ENCODE results near the gene CYFIP2. TPM values are rescaled to one million over a fixed set of nuclear protein-coding genes. Genes with fewer than 3 reads are reported as not detected.

Gene CYFIP2
- polyA plus RNA-seq, 3 donors = 4.4 to 6.8 (median 6.2) TPM

- H3K27ac ChIP-seq (ENCODE audit: low read depth, low read length) = no peak overlapping the region
Observed at GRCh38 chr5:157282150-157282549, 16.2 kb downstream of the CYFIP2 start.

GRCh38 chr5:157283434-157283833 is 17.5 kb downstream of the CYFIP2 start:
- WGBS, 3 donors = 69 to 81% (median 75%) methylated on average over 3 of the region's 3 CpGs
- no peak overlapping the region for H3K27ac ChIP-seq (ENCODE audit: low read depth, low read length)

DNA sequence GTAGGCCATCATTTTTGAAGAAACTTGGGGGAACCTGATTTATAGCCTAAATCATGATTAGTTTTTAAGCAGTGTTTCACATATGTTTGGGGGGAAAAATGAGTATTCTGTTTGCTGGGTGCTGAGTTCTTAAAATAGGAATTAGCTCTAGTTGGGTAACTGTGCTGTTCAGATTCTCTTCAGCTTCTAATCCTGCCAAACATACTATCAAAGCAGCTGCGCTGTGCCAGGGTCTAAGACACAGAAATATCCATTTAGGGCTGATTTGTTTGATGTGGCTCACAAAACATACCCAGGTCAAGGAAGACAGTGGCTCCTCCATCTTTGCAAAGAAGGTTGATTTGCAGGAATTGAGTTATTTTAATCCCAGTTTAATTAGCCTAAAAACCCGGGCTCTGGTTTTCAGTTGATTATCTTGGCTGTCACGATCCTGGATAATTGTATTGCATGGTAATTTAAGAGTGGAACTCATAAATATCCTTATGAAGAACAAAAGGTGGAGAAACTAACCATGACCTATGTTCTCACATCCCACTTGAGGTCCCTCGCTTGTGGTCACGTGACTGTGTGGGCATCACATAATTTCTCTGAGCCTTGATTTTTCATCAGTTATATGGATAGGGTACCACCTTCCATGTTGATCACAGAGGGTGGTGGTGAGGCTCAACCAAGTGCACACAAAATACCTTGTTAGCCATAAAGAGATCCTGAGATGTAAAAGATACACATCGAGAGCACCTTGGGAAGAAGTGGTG is 18.7 kb downstream of the CYFIP2 start:
- WGBS, 3 donors = 89 to 94% (median 91%) methylated on average over 6 of the region's 6 CpGs
- no peak overlapping the region for H3K27ac ChIP-seq (ENCODE audit: low read depth, low read length)

- WGBS, 3 donors = 90 to 92% (median 90%) methylated on average over 10 of the region's 10 CpGs
Observed at GRCh38 chr5:157285310-157286035, 19.6 kb downstream of the CYFIP2 start.

GRCh38 chr5:157286761-157287211 is 20.9 kb downstream of the CYFIP2 start:
- no peak overlapping the region for H3K27ac ChIP-seq (ENCODE audit: low read depth, low read length)
- WGBS, 3 donors = 77 to 81% (median 78%) methylated on average over 7 of the region's 7 CpGs

More at GRCh38 chr5:157285310-157286035, 19.6 kb downstream of the CYFIP2 start:
- H3K27ac ChIP-seq (ENCODE audit: low read depth, low read length) = no peak overlapping the region

- 65 to 83% (median 81%) methylated on average over 4 of the region's 4 CpGs for WGBS, 3 donors
- no peak overlapping the region for H3K27ac ChIP-seq (ENCODE audit: low read depth, low read length)
Observed at GRCh38 chr5:157288405-157289163, 22.7 kb downstream of the CYFIP2 start.

DNA sequence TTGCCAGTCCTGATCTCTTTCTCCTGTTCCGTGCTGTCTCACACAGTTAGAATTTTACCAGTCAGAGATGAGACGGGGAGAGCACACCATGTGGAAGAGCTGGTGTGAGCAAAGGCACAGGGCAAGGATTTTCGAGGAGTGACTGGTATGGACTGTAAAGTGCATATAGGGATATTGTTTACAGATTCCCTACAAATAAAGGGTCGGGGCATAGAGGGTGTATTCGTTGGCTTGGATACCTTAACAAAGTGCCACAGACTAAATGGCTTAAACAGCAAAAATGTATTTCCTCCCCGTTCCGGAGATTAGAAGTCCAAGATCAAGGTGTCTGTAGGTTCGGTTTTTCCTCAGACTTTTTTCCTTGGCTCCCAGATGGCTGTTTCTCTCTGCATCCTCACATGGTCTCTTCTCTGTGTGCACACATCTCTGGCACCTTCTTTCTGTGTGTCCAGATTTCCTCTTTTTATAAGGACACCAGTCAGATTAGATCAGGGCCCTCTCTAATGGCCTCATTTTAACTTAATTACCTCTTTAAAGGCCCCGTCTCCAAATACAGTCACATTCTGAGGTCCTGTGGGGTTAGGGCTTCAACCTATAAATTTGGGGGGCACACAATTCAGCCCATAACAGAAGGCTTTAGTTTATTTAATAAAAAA is 23.4 kb downstream of the CYFIP2 start:
- no peak overlapping the region for H3K27ac ChIP-seq (ENCODE audit: low read depth, low read length)
- WGBS, 3 donors = 84 to 91% (median 89%) methylated on average over 9 of the region's 9 CpGs

GRCh38 chr5:157290156-157290980 is 24.4 kb downstream of the CYFIP2 start:
- no peak overlapping the region for H3K27ac ChIP-seq (ENCODE audit: low read depth, low read length)
- WGBS, 3 donors = 82 to 90% (median 85%) methylated on average over 6 of the region's 6 CpGs

- 18 to 62% (median 60%) methylated on average over 10 of the region's 10 CpGs for WGBS, 3 donors
- H3K27ac ChIP-seq (ENCODE audit: low read depth, low read length) = no peak overlapping the region
Observed at GRCh38 chr5:157290981-157291711, 25.2 kb downstream of the CYFIP2 start.

DNA sequence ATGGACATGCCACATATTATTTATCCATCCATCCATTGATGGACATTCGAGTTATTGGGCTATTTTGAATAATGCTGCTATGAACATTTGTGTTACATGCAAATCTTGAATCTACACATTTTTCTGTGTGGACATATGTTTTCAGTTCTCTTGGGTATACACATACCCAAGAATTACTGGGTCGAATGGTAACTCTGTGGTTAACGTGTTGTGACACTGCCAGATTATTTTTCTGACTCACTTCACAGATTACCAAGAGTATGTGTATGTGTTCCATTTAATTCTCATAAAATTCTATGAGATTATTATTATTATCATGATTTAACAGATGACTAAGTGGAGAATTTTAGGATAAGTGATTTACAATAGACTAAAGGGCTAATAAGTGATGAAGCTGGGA is 26.7 kb downstream of the CYFIP2 start:
- WGBS, 3 donors = 88 to 95% (median 90%) methylated on average over 3 of the region's 3 CpGs
- no peak overlapping the region for H3K27ac ChIP-seq (ENCODE audit: low read depth, low read length)

DNA sequence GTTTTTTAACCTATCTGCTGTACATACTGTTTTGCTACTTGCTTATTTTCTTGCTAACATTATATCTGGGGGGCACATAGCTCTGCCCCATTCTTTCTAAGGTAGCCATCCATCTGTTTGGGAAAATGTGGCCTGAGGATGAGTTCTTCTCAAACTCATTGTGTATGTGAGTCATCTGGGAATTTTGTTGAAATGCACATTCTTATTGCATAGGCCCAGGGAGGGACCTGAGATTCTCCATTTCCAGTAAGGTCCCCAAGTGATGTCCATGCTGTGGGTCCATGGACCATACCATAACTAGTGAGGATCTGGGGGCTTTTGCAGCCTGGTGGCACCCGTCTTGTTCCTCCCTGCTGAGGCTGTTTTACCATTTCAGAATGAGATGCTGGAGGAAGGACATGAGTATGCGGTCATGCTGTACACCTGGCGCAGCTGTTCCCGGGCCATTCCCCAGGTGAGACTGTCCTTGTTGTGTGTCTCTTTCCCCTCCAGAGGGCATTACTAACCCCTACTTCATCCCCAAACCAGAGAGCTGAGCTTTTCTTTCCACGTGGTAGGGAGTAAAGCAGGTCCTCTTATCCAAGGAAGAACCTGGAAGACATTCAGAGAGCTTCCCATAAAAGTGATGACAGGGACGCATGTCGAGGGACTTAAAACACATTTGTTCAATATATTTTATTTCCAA is 28.6 kb downstream of the CYFIP2 start:
- H3K27ac ChIP-seq (ENCODE audit: low read depth, low read length) = no peak overlapping the region
- 83 to 89% (median 83%) methylated on average over 7 of the region's 7 CpGs for WGBS, 3 donors

DNA sequence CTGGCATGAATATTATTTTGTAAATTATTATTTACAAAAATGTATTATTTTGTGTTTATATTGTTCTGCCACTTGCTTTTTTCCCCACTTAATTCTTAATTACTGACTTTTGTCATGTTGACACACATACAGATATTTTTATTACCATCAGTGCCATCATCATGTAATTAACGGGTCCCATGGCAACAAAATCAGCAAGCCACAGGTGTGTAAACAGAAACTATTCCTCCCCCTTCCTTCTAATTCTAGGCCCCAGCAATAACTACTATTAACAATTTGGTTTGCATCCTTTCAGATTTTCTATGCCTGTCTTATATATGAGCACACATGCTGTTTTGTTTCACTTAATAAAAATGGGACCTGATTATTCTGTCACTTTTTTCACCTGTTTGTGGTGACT is 29.3 kb downstream of the CYFIP2 start:
- H3K27ac ChIP-seq (ENCODE audit: low read depth, low read length) = no peak overlapping the region
- 41 to 84% (median 81%) methylated on average over 1 of the region's 1 CpG for WGBS, 3 donors

GRCh38 chr5:157300564-157300963 is 34.6 kb downstream of the CYFIP2 start:
- H3K27ac ChIP-seq (ENCODE audit: low read depth, low read length) = no peak overlapping the region
- WGBS, 3 donors = 88 to 93% (median 93%) methylated on average over 10 of the region's 10 CpGs

DNA sequence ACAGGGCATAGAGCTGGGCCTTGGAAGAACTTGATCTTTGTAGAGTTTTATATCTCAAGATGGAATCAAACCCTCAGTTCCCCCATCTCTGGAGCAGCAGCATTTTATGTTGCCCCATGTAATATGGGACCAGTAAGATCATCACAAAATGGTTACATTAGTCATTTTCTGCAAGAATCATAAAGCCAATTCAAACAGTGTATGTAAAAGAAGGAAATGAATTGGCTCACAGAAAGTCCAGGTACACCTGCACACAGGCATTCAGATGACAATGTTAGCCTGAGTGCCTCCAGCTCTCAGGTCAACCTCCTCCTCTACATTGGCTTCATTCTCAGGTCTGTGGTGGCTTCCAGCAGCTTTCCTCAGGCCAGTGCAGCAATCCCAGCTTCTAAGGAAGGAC is 35.1 kb downstream of the CYFIP2 start:
- H3K27ac ChIP-seq (ENCODE audit: low read depth, low read length) = no peak overlapping the region

DNA sequence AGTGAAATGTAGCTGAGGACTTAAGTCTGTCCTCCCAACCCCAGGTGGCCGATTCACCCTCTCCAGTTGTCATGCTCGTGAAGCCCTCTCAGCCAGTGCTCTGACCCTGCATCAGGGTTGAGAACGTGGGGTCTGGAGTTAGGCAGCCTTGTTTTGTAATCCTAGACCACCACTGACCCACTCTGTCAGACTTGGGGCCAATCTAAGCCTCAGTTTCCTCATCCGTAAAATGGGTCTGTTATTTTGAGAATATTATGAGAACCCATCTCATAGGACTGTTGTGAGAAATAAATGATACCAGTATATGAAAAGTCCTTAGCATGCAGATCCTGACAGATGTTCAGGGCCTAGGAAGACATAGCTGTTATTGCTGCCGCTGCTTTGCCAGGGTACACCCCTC is 37.1 kb downstream of the CYFIP2 start:
- 92 to 95% (median 93%) methylated on average over 5 of the region's 5 CpGs for WGBS, 3 donors

DNA sequence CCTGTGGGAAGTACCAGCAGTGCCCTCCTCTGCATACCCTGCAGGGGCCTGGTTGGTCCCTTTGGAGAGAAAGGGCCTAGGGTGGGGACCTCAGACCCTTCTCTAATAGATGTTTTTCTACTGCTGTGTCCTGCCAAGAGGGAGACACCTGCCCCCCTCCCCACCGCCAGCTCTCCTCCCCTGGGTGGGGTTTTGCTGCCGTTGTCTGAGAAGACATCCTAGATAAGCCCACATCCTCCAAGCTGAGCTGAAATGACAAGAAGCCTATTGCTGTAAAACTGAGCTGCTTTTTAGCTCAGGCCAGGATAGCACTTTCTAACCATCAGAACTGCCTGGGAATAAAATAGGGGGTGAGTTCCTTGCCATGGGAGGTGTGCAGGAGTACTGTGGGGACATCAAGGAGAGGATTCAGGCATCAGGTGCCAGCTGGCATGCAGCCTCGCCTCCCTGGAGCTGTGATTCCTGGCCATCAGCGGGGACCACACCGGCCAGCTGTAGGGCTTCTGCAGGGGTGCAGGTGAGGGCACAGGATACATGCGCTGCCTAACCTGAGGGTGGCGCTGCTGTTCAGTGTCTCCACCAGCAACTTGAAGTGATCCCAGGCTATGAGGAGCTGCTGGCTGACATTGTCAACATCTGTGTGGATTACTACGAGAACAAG is 37.9 kb downstream of the CYFIP2 start:
- no peak overlapping the region for H3K27ac ChIP-seq (ENCODE audit: low read depth, low read length)
- 72 to 74% (median 72%) methylated on average over 8 of the region's 8 CpGs for WGBS, 3 donors

More for the DNA sequence above, 37.1 kb downstream of the CYFIP2 start:
- no peak overlapping the region for H3K27ac ChIP-seq (ENCODE audit: low read depth, low read length)
